Neural cell (in vitro differentiated cells): ENCODE data around the gene PWP2.
"Not testable (repeated sequence)": the region's sequence is repeated elsewhere in the genome, so short reads cannot be mapped to it uniquely, and the experiment has no call there.

Experiments
- EP300 ChIP-seq: fragments of 450-650 bp; conservative IDR thresholded peaks from 2 replicates; pipeline ENCODE4 v1.6.1; 2014; ENCODE audit warnings: antibody characterized with exemption, mild to moderate bottlenecking, moderate library complexity; ENCODE audit not compliant: poor library complexity, severe bottlenecking
- EZH2 ChIP-seq: fragments of 200-600, 300-800 bp; shearing (Covaris generic), sonication (generic); IDR thresholded peaks from 2 replicates; pipeline ENCODE4 v1.6.1; 2014; ENCODE audit warnings: antibody characterized with exemption, low read length, borderline replicate concordance, mild to moderate bottlenecking; ENCODE audit not compliant: insufficient read depth, poor library complexity, severe bottlenecking
- MXI1 ChIP-seq: fragments of 450-650 bp; conservative IDR thresholded peaks from 2 replicates; pipeline ENCODE4 v1.6.1; 2014; ENCODE audit warnings: antibody characterized with exemption, mild to moderate bottlenecking; ENCODE audit not compliant: poor library complexity, severe bottlenecking
- POLR2AphosphoS5 ChIP-seq: IDR thresholded peaks from 2 replicates; pipeline ENCODE4 v1.6.1; 2012
- RAD21 ChIP-seq: fragments of 450-650 bp; conservative IDR thresholded peaks from 2 replicates; pipeline ENCODE4 v1.6.1; 2014; ENCODE audit warnings: antibody characterized with exemption, mild to moderate bottlenecking, moderate library complexity
- TAF1 ChIP-seq: IDR thresholded peaks from 2 replicates; pipeline ENCODE4 v1.6.1; 2012; ENCODE audit warnings: low read depth
- TF ChIP-seq, protein P1 (sequence below): fragments of 450-650 bp; IDR thresholded peaks from 2 replicates; pipeline ENCODE4 v1.5.1; 2014; ENCODE audit warnings: antibody characterized with exemption, mild to moderate bottlenecking, moderate library complexity; ENCODE audit not compliant: poor library complexity, severe bottlenecking
- TF ChIP-seq, protein P2 (sequence below): IDR thresholded peaks from 2 replicates; pipeline ENCODE4 v1.6.1; 2012; ENCODE audit warnings: borderline replicate concordance

DNA sequence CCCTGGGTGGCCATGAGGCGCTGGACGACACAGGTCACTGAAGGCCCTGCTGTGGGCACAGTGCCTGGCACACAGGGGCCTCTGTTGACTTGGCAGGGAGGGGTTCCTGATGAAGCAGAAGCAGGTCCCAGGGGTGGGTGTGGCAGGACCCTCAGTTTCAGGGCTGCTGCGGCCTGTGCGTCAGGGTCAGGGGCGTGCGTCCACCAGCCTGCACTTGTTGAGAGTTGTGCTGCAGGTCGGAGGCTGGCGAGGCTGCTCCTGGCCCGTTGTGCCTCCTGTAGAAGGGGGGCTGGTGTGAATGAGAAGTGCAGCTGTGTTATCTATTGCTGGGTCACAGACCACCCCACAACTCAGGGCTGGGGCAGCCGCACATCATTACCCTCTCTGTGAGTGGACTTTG lies 35.3 kb downstream of the PWP2 start:
- TF ChIP-seq, protein P1, sequence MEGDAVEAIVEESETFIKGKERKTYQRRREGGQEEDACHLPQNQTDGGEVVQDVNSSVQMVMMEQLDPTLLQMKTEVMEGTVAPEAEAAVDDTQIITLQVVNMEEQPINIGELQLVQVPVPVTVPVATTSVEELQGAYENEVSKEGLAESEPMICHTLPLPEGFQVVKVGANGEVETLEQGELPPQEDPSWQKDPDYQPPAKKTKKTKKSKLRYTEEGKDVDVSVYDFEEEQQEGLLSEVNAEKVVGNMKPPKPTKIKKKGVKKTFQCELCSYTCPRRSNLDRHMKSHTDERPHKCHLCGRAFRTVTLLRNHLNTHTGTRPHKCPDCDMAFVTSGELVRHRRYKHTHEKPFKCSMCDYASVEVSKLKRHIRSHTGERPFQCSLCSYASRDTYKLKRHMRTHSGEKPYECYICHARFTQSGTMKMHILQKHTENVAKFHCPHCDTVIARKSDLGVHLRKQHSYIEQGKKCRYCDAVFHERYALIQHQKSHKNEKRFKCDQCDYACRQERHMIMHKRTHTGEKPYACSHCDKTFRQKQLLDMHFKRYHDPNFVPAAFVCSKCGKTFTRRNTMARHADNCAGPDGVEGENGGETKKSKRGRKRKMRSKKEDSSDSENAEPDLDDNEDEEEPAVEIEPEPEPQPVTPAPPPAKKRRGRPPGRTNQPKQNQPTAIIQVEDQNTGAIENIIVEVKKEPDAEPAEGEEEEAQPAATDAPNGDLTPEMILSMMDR, result not testable (repeated sequence)
- TF ChIP-seq TAF1, POLR2AphosphoS5, EP300, EZH2, RAD21, MXI1: not testable (repeated sequence)
- TF ChIP-seq, protein P2, sequence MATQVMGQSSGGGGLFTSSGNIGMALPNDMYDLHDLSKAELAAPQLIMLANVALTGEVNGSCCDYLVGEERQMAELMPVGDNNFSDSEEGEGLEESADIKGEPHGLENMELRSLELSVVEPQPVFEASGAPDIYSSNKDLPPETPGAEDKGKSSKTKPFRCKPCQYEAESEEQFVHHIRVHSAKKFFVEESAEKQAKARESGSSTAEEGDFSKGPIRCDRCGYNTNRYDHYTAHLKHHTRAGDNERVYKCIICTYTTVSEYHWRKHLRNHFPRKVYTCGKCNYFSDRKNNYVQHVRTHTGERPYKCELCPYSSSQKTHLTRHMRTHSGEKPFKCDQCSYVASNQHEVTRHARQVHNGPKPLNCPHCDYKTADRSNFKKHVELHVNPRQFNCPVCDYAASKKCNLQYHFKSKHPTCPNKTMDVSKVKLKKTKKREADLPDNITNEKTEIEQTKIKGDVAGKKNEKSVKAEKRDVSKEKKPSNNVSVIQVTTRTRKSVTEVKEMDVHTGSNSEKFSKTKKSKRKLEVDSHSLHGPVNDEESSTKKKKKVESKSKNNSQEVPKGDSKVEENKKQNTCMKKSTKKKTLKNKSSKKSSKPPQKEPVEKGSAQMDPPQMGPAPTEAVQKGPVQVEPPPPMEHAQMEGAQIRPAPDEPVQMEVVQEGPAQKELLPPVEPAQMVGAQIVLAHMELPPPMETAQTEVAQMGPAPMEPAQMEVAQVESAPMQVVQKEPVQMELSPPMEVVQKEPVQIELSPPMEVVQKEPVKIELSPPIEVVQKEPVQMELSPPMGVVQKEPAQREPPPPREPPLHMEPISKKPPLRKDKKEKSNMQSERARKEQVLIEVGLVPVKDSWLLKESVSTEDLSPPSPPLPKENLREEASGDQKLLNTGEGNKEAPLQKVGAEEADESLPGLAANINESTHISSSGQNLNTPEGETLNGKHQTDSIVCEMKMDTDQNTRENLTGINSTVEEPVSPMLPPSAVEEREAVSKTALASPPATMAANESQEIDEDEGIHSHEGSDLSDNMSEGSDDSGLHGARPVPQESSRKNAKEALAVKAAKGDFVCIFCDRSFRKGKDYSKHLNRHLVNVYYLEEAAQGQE, result not testable (repeated sequence)
